ENCODE data around the gene CHADL. TPM values are rescaled to one million over a fixed set of nuclear protein-coding genes. Genes with fewer than 3 reads are reported as not detected.

The CHADL gene
- total RNA-seq, 1 donor from 2014 or later, result 0.27 TPM

DNA sequence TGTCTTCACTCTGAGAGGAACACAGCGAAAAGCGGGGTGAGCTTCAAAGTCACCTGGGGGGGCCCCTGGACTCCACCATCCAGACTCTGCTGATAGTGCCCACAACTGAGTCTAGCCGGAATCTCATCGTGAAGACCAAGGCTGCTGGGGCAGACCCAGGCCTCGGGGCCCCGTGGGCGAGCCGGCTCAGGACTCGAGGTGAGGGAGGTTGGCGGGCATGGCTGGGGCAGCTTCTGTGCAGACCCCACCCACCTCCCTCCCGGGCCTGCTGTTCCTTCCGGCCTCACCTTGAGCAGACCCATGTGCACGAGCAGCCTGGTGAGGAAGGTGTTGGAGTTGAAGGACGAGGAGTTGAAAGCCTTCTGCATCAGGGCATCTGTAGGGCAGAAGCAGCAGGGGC, 8.7 kb upstream of the CHADL start:
- Mint-ChIP-seq H3K27me3 (ENCODE audit: unreplicated experiment) (peaks cover 7% of the 10 kb centered on the region), H3K9me3 (ENCODE audit: unreplicated experiment) (peaks cover 2% of the 10 kb centered on the region), H3K4me3 (ENCODE audit: unreplicated experiment) (no peak overlapping the region), H3K36me3 (ENCODE audit: unreplicated experiment) (no peaks in the 10 kb centered on the region), H3K4me1 (ENCODE audit: low read depth, unreplicated experiment) (no peaks in the 10 kb centered on the region), H3K27ac (ENCODE audit: unreplicated experiment) (no peak overlapping the region)
- TF ChIP-seq, protein P1, sequence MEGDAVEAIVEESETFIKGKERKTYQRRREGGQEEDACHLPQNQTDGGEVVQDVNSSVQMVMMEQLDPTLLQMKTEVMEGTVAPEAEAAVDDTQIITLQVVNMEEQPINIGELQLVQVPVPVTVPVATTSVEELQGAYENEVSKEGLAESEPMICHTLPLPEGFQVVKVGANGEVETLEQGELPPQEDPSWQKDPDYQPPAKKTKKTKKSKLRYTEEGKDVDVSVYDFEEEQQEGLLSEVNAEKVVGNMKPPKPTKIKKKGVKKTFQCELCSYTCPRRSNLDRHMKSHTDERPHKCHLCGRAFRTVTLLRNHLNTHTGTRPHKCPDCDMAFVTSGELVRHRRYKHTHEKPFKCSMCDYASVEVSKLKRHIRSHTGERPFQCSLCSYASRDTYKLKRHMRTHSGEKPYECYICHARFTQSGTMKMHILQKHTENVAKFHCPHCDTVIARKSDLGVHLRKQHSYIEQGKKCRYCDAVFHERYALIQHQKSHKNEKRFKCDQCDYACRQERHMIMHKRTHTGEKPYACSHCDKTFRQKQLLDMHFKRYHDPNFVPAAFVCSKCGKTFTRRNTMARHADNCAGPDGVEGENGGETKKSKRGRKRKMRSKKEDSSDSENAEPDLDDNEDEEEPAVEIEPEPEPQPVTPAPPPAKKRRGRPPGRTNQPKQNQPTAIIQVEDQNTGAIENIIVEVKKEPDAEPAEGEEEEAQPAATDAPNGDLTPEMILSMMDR (IDR thresholded peaks at IDR 0.05; ENCODE audit: partially characterized antibody, unreplicated experiment), result no peak
- no peak for DNase-seq

DNA sequence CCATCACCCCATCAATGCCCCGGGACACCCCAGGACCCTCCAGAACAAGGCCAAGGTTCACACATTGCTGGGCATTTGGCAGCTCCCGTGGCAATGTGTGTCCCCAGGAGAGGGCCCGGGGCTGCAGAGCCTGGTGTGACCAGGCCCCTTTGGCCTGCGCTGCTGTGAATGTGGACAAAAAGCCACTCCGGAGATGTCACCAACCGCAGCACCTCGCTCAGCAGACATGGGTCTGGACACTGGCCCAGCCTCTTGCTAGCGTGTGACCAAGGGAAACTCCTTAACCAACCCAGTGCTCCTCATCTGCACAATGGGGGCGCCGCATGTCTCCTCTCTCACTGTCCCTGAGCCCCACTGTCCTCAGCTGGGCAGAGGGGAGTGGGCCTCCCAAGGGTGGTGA, 8.0 kb upstream of the CHADL start:
- Mint-ChIP-seq H3K27ac (ENCODE audit: unreplicated experiment) (no peak overlapping the region), H3K27me3 (ENCODE audit: unreplicated experiment) (peaks cover 7% of the 10 kb centered on the region), H3K4me3 (ENCODE audit: unreplicated experiment) (no peak overlapping the region), H3K9me3 (ENCODE audit: unreplicated experiment) (peaks cover 2% of the 10 kb centered on the region), H3K36me3 (ENCODE audit: unreplicated experiment) (no peaks in the 10 kb centered on the region), H3K4me1 (ENCODE audit: low read depth, unreplicated experiment) (no peaks in the 10 kb centered on the region)
- TF ChIP-seq, protein P1 (IDR thresholded peaks at IDR 0.05; ENCODE audit: partially characterized antibody, unreplicated experiment), result no peak
- no peak for DNase-seq

DNA sequence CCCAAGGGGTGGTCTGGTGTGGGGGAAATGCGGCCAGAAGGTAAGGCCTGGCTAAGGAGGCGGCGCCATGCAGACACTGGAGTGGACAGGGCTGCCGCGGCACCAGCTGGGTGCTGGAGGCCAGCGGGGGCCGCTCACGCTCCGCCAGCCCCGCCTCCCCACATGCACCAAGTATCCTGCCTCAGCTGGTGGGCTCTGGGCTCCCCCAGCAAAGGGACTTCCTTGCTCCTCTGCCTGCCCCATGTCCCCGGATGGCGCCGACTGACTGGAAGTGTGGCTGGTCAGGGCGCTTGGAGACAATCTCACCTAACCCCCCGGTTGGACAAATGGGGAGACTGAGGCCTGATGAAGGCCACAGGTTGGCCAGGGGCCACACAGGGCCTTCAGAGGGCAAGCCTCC, 7.6 kb upstream of the CHADL start:
- Mint-ChIP-seq H3K4me3 (ENCODE audit: unreplicated experiment) (no peak overlapping the region), H3K9me3 (ENCODE audit: unreplicated experiment) (peaks cover 2% of the 10 kb centered on the region), H3K27me3 (ENCODE audit: unreplicated experiment) (peaks cover 7% of the 10 kb centered on the region), H3K4me1 (ENCODE audit: low read depth, unreplicated experiment) (no peaks in the 10 kb centered on the region), H3K36me3 (ENCODE audit: unreplicated experiment) (no peaks in the 10 kb centered on the region), H3K27ac (ENCODE audit: unreplicated experiment) (no peak overlapping the region)
- TF ChIP-seq, protein P1 (IDR thresholded peaks at IDR 0.05; ENCODE audit: partially characterized antibody, unreplicated experiment), result no peak
- no peak for DNase-seq

DNA sequence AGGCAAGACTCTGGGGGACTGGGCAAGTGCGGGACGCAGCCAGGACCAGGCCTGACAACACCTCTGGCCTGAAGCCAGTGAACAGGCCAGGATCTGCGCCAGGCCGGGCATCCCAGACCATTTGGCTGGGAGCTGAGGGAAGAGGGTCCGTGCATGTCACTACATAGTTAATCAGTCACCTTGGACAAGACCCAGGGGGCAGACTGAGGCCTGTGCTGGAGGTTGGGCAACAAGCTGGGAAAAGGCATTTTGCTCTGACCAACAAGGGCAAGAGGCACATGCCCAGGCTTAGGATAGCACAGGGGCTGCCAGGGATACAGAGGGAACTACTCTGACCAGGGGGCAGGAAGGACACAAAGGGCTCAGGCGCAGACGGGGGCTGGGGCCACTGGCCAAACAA, 7.0 kb upstream of the CHADL start:
- no peaks in the 10 kb centered on the region for H3K4me1 Mint-ChIP-seq (ENCODE audit: low read depth, unreplicated experiment)
- TF ChIP-seq, protein P1 (IDR thresholded peaks at IDR 0.05; ENCODE audit: partially characterized antibody, unreplicated experiment), result no peak
- H3K27me3 Mint-ChIP-seq (ENCODE audit: unreplicated experiment), result peaks cover 7% of the 10 kb centered on the region
- H3K36me3 Mint-ChIP-seq (ENCODE audit: unreplicated experiment), result no peaks in the 10 kb centered on the region
- DNase-seq, result no peak
- H3K27ac Mint-ChIP-seq (ENCODE audit: unreplicated experiment), result no peak overlapping the region
- H3K4me3 Mint-ChIP-seq (ENCODE audit: unreplicated experiment), result no peak overlapping the region
- peaks cover 2% of the 10 kb centered on the region for H3K9me3 Mint-ChIP-seq (ENCODE audit: unreplicated experiment)

DNA sequence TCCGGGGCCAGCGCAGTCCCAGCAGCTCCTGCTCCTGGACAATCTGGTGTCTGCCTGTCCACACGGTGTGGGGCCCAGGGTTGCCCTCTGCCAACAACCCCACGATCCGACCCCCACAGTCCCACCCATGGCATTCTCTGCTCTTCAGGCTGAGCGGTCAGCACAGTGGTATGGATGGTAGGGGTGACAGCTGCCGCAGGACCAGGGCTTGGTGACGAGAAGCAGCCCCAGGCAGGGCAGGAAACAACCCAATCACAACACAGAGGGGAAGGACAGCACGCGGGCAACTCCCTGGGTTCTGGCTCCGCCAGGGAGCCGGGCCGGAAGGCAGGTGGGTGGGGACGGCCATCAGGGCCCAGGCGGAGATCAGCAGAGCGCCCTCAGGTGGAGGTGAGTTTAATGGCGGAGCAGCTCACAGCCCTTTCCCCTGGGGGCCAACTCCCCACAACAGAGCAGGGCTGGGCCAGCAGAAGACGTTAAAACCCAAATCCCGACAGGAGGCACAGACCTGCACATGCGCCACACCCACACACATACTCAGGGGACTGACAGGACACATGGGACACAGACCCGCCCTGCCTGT, 5.3 kb upstream of the CHADL start:
- no peak overlapping the region for H3K4me3 Mint-ChIP-seq (ENCODE audit: unreplicated experiment)
- DNase-seq, result no peak
- peaks cover 9% of the 10 kb centered on the region for H3K27me3 Mint-ChIP-seq (ENCODE audit: unreplicated experiment)
- no peak overlapping the region for H3K27ac Mint-ChIP-seq (ENCODE audit: unreplicated experiment)
- no peaks in the 10 kb centered on the region for H3K36me3 Mint-ChIP-seq (ENCODE audit: unreplicated experiment)
- H3K9me3 Mint-ChIP-seq (ENCODE audit: unreplicated experiment), result no peaks in the 10 kb centered on the region
- H3K4me1 Mint-ChIP-seq (ENCODE audit: low read depth, unreplicated experiment), result no peaks in the 10 kb centered on the region
- TF ChIP-seq, protein P1 (IDR thresholded peaks at IDR 0.05; ENCODE audit: partially characterized antibody, unreplicated experiment), result no peak

Measured in glutamatergic neuron (in vitro differentiated cells).